ENCODE measurements around the gene EBF3.

Gene EBF3

DNA sequence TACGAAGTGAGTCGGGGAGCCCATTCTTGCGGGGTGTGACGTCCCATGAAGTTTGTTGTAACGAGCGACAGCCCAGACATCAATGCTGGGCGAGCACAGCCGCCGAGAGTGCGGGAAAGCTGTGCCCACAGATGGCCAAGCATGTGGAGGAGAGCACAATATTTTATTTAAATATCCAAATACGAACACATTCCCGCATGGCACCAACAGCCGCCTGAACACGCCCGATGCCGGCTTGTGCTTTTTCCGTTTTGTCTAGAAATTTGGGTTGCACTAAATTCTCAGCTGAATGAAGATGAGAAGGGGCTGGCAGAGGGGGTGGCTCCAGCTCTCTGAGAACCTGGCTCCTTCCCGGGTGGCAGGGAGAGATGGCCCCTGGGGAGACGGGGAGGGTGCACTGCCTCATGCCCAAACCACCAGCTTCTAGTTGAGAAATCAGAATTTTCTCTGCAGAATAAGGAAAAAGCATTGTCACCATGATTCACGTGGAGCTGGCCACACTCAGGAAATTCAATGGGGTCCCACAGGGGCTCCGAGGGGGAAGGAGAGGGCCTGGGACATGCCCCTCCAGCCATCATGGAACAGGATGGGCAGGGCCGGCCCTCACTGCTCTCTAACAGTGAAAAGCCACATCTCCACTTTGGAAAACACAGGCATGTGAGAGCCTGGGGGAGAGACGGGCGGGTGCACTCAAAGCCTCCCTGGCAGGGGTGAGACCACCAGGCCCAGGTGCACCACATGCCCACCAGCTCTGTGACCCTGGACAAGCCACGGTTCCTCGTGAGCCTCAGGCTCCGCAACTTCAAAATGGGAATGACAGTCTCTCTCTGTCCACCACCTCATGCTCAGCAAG, 48.3 kb downstream of the EBF3 start:
- Histone ChIP-seq H3K79me2 (ENCODE audit: insufficient read depth, low read length) (no peaks in the 10 kb centered on the region), H3K4me2 (ENCODE audit: insufficient read depth, low read length) (no peak overlapping the region), H3K27ac (ENCODE audit: low read length) (no peak overlapping the region), H3K27me3 (ENCODE audit: insufficient read depth, low read length, poor library complexity) (no peaks in the 10 kb centered on the region), H3K4me3 (ENCODE audit: low read depth in 1 of 2, low read length in 2 of 2) (no peak overlapping the region), H2AFZ (ENCODE audit: low read depth, low read length) (no peak overlapping the region), H3K9ac (ENCODE audit: low read depth, low read length) (no peak overlapping the region), H4K20me1 (ENCODE audit: insufficient read depth, low read length) (no peaks in the 10 kb centered on the region), H3K9me3 (ENCODE audit: insufficient read depth, low read length, severe bottlenecking) (no peaks in the 10 kb centered on the region), H3K36me3 (ENCODE audit: insufficient read depth, low read length) (no peaks in the 10 kb centered on the region), H3K4me1 (ENCODE audit: insufficient read depth, low read length) (no peaks in the 10 kb centered on the region)
- no peak for DNase-seq
- ATAC-seq (ENCODE audit: insufficient read depth, low read depth) = no peak
- TF ChIP-seq, protein P1, sequence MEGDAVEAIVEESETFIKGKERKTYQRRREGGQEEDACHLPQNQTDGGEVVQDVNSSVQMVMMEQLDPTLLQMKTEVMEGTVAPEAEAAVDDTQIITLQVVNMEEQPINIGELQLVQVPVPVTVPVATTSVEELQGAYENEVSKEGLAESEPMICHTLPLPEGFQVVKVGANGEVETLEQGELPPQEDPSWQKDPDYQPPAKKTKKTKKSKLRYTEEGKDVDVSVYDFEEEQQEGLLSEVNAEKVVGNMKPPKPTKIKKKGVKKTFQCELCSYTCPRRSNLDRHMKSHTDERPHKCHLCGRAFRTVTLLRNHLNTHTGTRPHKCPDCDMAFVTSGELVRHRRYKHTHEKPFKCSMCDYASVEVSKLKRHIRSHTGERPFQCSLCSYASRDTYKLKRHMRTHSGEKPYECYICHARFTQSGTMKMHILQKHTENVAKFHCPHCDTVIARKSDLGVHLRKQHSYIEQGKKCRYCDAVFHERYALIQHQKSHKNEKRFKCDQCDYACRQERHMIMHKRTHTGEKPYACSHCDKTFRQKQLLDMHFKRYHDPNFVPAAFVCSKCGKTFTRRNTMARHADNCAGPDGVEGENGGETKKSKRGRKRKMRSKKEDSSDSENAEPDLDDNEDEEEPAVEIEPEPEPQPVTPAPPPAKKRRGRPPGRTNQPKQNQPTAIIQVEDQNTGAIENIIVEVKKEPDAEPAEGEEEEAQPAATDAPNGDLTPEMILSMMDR (IDR thresholded peaks at IDR 0.05; ENCODE audit: borderline replicate concordance, extremely low read depth, low read length, poor library complexity, severe bottlenecking) = no peak
- no peak for TF ChIP-seq EZH2 (IDR thresholded peaks at IDR 0.05; ENCODE audit: borderline replicate concordance, low read depth, low read length, severe bottlenecking)

- Histone ChIP-seq H3K27ac (ENCODE audit: low read length) (no peak overlapping the region), H2AFZ (ENCODE audit: low read depth, low read length) (no peak overlapping the region), H3K4me2 (ENCODE audit: insufficient read depth, low read length) (no peak overlapping the region), H3K27me3 (ENCODE audit: insufficient read depth, low read length, poor library complexity) (no peaks in the 10 kb centered on the region), H4K20me1 (ENCODE audit: insufficient read depth, low read length) (no peaks in the 10 kb centered on the region), H3K9ac (ENCODE audit: low read depth, low read length) (no peak overlapping the region), H3K79me2 (ENCODE audit: insufficient read depth, low read length) (no peaks in the 10 kb centered on the region), H3K9me3 (ENCODE audit: insufficient read depth, low read length, severe bottlenecking) (no peaks in the 10 kb centered on the region), H3K36me3 (ENCODE audit: insufficient read depth, low read length) (no peaks in the 10 kb centered on the region), H3K4me3 (ENCODE audit: low read depth in 1 of 2, low read length in 2 of 2) (no peak overlapping the region), H3K4me1 (ENCODE audit: insufficient read depth, low read length) (no peaks in the 10 kb centered on the region)
- no peak for DNase-seq
- TF ChIP-seq EZH2 (IDR thresholded peaks at IDR 0.05; ENCODE audit: borderline replicate concordance, low read depth, low read length, severe bottlenecking) = no peak
- TF ChIP-seq, protein P1 (IDR thresholded peaks at IDR 0.05; ENCODE audit: borderline replicate concordance, extremely low read depth, low read length, poor library complexity, severe bottlenecking) = no peak
- no peak for ATAC-seq (ENCODE audit: insufficient read depth, low read depth)
Observed at GRCh38 chr10:129914960-129915359, 49.1 kb downstream of the EBF3 start.

GRCh38 chr10:129914153-129914855, 49.8 kb downstream of the EBF3 start:
- Histone ChIP-seq H3K4me2 (ENCODE audit: insufficient read depth, low read length) (no peak overlapping the region), H3K4me3 (ENCODE audit: low read depth in 1 of 2, low read length in 2 of 2) (no peak overlapping the region), H3K9ac (ENCODE audit: low read depth, low read length) (no peak overlapping the region), H4K20me1 (ENCODE audit: insufficient read depth, low read length) (no peaks in the 10 kb centered on the region), H3K9me3 (ENCODE audit: insufficient read depth, low read length, severe bottlenecking) (no peaks in the 10 kb centered on the region), H3K79me2 (ENCODE audit: insufficient read depth, low read length) (no peaks in the 10 kb centered on the region), H3K27me3 (ENCODE audit: insufficient read depth, low read length, poor library complexity) (no peaks in the 10 kb centered on the region), H3K27ac (ENCODE audit: low read length) (no peak overlapping the region), H3K4me1 (ENCODE audit: insufficient read depth, low read length) (no peaks in the 10 kb centered on the region), H2AFZ (ENCODE audit: low read depth, low read length) (no peak overlapping the region), H3K36me3 (ENCODE audit: insufficient read depth, low read length) (no peaks in the 10 kb centered on the region)
- DNase-seq (no peak), ATAC-seq (ENCODE audit: insufficient read depth, low read depth) (no peak)
- no peak for TF ChIP-seq EZH2 (IDR thresholded peaks at IDR 0.05; ENCODE audit: borderline replicate concordance, low read depth, low read length, severe bottlenecking)
- TF ChIP-seq, protein P1 (IDR thresholded peaks at IDR 0.05; ENCODE audit: borderline replicate concordance, extremely low read depth, low read length, poor library complexity, severe bottlenecking) = no peak
